Raji (cell line): Measurements from ENCODE around the gene HNRNPAB.

ENCODE experiments used
- POLR2A ChIP-seq: IDR thresholded peaks from 2 replicates; pipeline ENCODE4 v1.6.1; 2011; ENCODE audit warnings: low read depth, low read length, control low read depth; ENCODE audit not compliant: insufficient read depth

Gene HNRNPAB

DNA sequence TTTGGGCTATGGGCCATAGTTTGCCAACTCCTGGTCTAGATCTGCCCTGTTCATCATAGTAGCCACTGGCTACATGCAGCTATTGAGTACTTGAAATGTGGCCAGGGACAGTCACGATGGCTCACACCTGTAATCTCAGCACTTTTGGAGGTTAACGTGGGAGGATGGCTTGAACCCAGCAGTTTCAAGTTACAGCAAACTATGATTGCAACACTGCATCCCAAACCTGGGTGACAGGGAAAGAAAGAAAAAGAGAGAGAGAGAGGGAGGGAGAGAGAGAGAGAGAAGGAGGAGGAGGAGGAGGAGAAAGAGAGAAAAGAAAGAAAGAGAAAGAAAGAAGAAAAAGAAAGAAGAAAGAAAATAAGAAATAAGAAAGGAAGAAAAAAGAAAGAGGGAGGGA is 12.1 kb upstream of the HNRNPAB start:
- no peak for TF ChIP-seq POLR2A

DNA sequence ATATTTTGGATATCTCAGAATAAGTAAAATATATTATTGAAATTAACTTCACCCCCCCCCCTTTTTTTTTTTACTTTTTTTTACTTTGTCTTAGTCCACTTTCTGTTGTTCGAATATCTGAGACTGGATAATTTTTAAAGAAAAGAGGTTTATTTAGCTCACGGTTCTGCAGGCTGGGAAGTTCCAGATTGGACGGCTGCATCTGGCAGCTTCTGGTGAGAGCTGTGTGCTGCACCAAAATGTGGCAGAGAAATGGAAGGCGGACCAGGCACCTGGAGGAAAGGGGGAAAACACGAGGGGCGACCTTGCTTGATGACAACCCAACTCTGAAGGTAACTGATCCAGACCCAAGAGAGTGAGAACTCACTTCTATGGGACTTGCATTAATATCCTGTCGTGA is 11.5 kb upstream of the HNRNPAB start:
- TF ChIP-seq POLR2A = no peak

DNA sequence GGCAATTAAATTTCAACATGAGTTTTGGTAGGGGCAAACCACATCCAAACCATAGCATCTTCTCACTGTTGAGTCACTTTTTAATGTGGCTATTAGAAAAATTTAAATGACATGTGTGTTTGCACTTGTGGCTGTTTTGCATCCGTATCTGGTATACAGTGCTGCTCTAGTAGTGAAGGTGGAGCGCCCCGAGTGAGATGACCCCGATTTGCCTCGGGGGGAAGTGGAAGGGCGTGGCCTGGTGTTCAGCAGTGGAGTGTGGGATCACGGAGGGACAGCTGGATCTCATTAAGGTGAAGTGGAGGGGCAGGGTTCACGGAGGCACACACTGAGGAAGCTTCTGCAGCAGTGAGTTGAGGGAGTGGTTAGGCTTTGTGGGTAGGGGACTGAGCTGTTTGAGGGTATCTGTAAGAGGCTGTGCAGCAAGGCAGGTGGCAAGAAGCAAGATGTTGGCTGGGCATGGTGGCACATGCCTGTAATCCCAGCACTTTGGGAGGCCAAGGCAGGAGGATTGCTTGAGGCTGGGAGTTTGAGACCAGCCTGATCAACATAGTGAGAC is 11.0 kb upstream of the HNRNPAB start:
- no peak for TF ChIP-seq POLR2A

DNA sequence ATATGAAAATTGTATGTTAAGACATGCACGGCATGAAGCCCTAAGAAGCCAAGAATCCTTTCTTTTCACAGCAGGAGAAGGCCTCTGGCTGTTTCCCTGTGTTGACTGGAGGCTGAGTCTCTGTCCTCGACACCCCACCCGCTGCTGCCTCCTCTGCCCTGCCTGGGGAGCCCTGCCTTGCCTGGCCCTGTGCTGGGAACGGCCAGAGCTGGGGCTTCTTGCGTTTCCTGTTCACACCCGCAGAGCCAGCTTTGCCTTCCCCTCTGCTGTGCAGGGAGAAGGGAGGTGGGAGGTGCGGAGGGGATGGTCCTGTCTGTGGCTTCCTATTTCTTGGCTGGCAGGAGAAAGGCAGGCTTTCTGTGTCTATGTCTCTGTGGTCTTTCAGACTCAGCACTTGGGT is 10.3 kb upstream of the HNRNPAB start:
- no peak for TF ChIP-seq POLR2A

DNA sequence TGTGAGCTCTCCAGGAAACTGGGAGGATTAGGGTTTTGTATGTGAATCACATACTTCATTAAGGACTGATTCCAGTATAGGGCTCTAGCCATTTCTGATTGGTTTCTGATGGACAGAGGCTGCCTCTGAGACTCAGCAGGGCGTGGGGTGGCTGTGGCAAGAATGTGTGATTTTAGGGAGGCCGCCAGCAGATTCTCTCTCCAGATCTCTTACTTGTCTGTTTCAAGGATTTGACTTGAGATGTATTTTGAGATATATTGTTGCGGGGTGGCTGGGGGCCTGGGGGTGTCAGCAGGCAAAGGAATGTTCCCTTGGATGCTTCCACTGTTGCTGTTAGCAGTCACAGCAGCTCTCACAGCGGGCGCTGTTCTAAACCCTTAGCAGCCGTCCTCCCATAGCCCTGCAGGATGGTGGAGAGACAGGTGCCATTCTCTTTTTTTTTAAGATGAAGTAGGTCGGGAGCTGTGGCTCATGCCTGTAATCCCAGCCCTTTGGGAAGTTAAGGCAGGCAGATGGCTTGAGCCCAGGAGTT is 8.0 kb upstream of the HNRNPAB start:
- no peak for TF ChIP-seq POLR2A

DNA sequence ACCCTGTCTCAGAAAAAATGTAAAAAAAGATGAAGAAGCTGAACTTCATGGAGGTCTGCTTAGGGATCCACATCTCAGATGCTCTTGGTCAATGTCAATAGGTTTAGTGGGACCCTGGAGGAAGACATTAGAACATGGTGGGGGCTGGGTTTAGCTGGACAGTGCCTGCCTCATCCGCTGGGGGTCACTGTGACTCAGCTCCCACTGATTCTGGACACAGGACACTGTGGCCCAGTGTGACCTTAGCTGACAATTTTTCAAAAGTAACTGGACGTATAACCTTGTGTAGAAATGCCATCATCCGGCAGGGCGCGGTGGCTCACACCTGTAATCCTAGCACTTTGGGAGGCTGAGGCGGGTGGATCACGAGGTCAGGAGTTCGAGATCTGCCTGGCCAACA is 7.3 kb upstream of the HNRNPAB start:
- TF ChIP-seq POLR2A = no peak

DNA sequence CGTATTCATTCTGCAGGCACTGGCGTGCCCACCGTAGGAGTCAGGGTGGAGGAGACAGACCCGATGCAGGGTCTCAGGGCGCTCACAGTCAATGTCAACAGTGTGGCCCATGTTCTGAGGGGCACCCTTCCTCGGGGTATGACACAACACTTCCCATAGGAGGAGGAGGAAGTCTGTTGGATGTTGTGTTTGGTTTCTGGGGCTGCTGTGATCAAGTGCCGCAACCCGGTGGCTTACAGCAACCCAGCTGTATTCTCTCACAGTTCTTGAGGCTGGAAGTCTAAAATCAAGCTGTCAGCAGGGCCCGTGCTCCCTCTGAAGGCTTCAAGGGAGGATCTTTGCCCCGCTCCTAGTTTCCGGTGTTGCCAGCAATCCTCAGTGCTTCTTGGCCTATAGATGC is 5.6 kb upstream of the HNRNPAB start:
- no peak for TF ChIP-seq POLR2A

DNA sequence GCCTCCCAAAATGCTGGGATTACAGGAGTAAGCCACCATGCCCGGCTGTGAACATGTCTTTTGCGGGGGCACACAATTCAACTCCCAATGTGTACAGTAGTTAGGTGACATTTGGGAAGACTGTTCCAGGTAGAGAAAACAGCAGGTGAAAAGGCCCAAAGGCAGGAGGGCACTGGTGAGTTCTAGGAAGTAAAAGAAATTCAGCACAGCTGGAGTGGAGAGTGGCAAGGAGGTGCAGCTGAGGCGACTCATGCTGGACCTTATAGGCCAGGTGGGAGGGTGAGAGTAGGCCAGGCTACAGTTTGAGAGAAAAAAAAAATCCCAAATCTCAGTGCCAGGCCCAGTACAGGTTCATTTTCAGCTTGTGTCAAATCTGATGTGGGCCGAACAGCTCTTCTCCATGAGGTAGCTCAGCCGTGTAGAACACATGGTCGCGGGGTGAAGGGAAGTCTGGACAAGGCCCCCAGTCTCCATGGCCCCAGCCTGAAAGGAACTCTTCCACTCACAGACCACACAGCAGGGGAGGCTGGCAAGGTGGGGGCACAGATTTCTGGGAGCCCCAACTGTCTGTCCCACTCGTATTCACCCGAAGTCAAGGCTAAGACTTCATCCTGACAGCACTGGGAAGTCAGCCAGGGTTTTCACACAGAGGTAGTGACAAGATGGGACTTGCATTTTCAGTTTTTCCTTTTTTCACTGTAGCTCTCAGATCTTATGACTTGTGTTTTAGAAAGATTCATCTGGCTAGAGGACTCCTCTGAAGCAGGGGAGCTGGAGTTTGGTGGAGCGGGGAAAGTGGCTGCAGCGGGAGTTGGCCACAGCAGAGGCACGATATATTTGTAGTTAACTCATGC is 4.5 kb upstream of the HNRNPAB start:
- no peak for TF ChIP-seq POLR2A

DNA sequence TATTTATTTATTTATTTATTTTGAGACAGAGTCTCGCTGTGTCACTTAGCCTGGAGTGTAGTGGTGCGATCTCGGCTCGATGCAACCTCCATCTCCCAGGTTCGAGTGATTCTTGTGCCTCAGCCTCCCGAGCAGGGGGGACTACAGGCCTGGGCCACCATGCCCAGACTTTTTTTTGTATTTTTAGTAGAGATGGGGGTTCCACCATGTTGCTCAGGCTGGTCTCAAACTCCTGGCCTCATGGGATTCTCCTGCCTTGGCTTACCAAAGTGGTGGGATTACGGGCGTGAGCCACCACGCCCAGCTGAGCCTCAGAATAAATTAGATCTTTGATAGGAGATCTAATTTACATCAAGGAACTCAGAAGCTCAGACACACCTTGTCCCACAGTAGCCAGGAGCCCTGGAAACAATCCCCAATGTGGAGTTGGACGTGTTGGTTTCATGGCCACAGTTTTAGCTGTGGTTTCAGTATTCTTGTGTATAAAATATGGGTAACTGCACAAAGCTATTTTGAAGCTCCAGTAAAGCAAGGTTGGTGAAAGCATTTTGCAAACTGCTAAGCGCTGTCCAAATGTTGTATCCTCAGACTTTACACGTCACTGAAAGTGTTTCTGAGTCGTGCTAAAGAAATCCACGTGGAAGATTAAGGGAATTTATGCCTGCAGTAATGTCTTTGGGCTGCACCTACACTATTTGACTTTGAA is 3.0 kb upstream of the HNRNPAB start:
- no peak for TF ChIP-seq POLR2A

DNA sequence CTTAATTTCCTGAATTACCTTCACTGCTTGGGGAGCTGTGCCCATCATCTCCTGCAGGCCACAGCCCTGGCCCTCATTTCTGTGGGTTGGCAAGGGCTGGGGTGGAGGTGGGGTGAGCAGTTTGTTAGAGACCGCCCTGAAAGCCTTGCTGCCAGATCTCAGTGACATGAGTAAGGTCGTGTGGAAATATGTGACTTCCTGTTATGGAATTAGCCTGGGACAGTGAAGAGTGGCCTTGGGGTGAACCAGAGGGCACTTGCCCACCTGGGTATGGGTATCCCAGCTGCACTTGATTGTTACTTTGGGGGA is 2.5 kb upstream of the HNRNPAB start:
- no peak for TF ChIP-seq POLR2A

DNA sequence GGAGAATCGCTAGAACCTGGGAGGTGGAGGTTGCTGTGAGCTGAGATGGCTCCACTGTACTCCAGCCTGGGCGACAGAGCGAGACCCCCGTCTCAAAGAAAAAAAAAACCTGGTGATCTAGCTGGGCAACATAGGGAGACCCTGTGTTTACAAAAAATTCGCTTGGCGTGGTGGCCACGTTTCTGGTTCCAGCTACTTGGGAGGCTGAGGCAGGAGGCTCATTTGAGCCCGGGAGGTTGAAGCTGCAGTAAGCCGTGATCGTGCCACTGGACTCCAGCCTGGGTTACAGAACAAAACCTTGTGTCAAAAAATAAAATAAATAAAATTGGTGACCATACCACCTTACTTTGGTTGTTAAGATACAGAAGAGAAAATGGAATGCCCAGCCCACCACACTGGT is 1.8 kb upstream of the HNRNPAB start:
- TF ChIP-seq POLR2A = no peak

DNA sequence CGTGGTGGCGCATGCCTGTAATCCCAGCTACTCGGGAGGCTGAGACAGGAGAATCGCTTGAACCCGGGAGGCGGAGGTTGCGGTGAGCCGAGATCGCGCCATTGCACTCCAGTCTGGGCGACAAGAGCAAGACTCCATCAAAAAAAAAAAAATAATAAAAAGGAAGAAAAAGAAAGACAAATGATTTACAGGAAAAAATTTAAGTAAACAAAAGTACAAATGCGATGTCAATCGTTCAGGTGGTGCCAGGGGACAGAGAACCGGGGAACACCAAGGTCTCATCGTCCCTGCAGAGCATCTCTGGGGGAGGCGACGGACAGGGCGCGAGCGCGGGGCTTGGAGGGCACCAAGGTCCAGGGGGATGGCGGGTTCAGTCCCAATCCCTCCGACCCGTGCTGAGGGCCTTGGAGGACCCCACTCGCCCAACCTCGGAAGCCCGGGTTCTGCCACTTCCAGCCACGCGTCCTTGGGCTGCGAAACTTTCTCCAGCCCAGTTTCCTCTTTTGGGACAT is 607 bp upstream of the HNRNPAB start:
- no peak for TF ChIP-seq POLR2A

DNA sequence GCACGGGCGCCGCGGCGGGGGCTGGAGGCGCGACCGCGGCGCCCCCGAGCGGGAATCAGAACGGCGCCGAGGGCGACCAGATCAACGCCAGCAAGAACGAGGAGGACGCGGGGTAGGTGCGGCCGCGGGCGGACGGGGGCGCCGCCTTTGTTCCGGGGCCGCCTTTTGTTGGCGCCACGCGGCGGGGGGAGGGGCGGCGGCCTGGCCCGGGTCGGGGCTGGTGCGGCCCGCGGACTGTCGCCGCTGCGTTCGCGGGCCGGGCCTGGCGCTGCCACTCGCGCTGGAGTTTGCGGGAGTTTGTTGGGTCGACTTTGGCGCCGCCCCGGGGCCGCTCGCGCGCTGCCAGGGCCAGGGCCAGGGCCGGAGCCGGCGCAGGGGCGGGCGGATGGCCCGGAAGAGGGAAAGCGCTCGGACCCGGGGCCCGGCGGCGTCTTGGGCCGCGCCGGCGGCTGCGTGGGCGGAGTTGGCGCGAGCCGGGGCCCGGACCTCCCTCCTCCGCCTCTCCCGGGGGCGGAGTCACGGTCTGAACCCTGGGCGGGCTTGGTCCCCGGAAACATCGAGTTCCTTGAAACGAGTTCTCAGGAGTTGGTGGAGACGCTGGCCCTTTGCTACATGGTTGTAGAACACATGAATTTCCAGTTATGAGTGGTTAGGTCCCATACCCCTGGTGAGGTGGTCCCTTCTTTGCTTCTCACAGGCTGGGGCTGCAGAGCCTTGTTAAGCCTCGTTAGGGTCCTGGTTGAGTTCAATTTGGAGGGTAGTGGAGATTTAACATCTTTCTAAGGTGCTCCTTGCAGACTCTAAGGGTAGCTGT is 809 bp downstream of the HNRNPAB start:
- no peak for TF ChIP-seq POLR2A

DNA sequence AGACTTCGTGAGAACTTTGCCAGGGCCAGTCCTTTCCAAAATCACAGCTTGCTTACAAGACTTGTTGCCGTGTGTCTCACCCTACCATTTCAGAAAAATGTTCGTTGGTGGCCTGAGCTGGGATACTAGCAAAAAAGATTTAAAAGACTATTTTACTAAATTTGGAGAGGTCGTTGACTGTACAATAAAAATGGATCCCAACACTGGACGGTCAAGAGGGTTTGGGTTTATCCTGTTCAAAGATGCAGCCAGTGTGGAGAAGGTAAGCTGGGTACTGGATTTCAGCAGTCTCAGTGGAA is 1.4 kb downstream of the HNRNPAB start:
- no peak for TF ChIP-seq POLR2A
